GM12878 (cell line): ENCODE data around the gene TMA16. TPM values are rescaled to one million over a fixed set of nuclear protein-coding genes. Genes with fewer than 3 reads are reported as not detected.

Experiments
- ATAC-seq: fragments of 200-7000 bp; cut with Tn5 transposase; 3 replicates; pipeline ENCODE4 v1.9.1; 2020; ENCODE audit warnings: mild to moderate bottlenecking, moderate library complexity
- BruUV-seq: library from RNA; stranded (reverse); fragments of 400-500 nt; replicated peaks from 2 replicates; lab custom pipeline; 2021; lab: Mats Ljungman, UMichigan
- CTCF ChIA-PET: fragments of 300-600 bp; sonication (Branson Sonifier 250); formaldehyde crosslinking; extraction: SDS; loops from one replicate; lab custom pipeline; 2021; ENCODE audit warnings: inconsistent platforms; lab: Yijun Ruan, JAX
- POLR2A ChIA-PET: fragments of 350-600 bp; formaldehyde crosslinking; extraction: SDS; loops from one replicate; lab custom pipeline; 2021; ENCODE audit warnings: inconsistent platforms; lab: Charles Lee
- RAD21 ChIA-PET: fragments of 300-600 bp; sonication (Branson Sonifier 250); formaldehyde crosslinking; loops from one replicate; lab custom pipeline; 2023; ENCODE audit warnings: antibody characterized with exemption; ENCODE audit not compliant: unreplicated experiment; lab: Charles Lee
- SMC1A ChIA-PET: fragments of 300-600 bp; sonication (Branson Sonifier 250); formaldehyde crosslinking; loops from one replicate; lab custom pipeline; 2023; ENCODE audit not compliant: unreplicated experiment, uncharacterized antibody; lab: Charles Lee
- DNase-seq: peaks from one replicate; pipeline ENCODE4 v3.0.0-alpha.2; 2011; ENCODE audit warnings: low read depth, low spot score
- FAIRE-seq: peaks from 3 replicates; lab custom pipeline; 2011; peaks lifted over from hg19 to GRCh38; lab: Jason Lieb, UNC
- H2AFZ ChIP-seq: 2 replicates; pipeline ENCODE4 v1.6.0; 2011; ENCODE audit warnings: low read depth, low read length, control low read depth; ENCODE audit not compliant: control insufficient read depth
- H3K27ac ChIP-seq: 2 replicates; pipeline ENCODE4 v1.5.1; 2011; ENCODE audit warnings: control low read depth; ENCODE audit not compliant: control insufficient read depth, insufficient read depth
- H3K27me3 ChIP-seq, 2 experiments: replicated peaks in 1 of 2; 2 replicates each; pipeline versions ENCODE4 v1.6.0 to v1.6.1; 2011; ENCODE audit warnings: low read length in 1 of 2; ENCODE audit not compliant: control insufficient read depth in 2 of 2, insufficient read depth in 2 of 2
- H3K36me3 ChIP-seq, 2 experiments: 2 replicates each; pipeline ENCODE4 v1.5.1; 2011; ENCODE audit warnings: low read length in 1 of 2; ENCODE audit not compliant: control insufficient read depth in 2 of 2, insufficient read depth in 2 of 2
- H3K4me1 ChIP-seq: 2 replicates; pipeline ENCODE4 v1.6.1; 2011; ENCODE audit warnings: mild to moderate bottlenecking, low read length, moderate library complexity, mixed read lengths; ENCODE audit not compliant: control insufficient read depth, insufficient read depth
- H3K4me2 ChIP-seq: 2 replicates; pipeline ENCODE4 v1.6.0; 2011; ENCODE audit warnings: control low read depth; ENCODE audit not compliant: control insufficient read depth, insufficient read depth
- H3K4me3 ChIP-seq: fragments of 200-600 bp; sonication (generic); 2 replicates; pipeline ENCODE4 v1.5.1; 2016
- H3K79me2 ChIP-seq: 2 replicates; pipeline ENCODE4 v1.6.0; 2011; ENCODE audit warnings: low read length; ENCODE audit not compliant: control insufficient read depth, insufficient read depth
- H3K9ac ChIP-seq: 2 replicates; pipeline ENCODE4 v1.8.0; 2011; ENCODE audit warnings: low read length, control low read depth, mixed read lengths; ENCODE audit not compliant: control insufficient read depth, insufficient read depth
- H3K9me3 ChIP-seq: replicated peaks from 3 replicates; pipeline ENCODE4 v1.5.1; 2011; ENCODE audit warnings: mild to moderate bottlenecking, low read length; ENCODE audit not compliant: control insufficient read depth, insufficient read depth
- H4K20me1 ChIP-seq: 2 replicates; pipeline ENCODE4 v1.6.0; 2011; ENCODE audit not compliant: control insufficient read depth, insufficient read depth
- EZH2 ChIP-seq: IDR thresholded peaks from 2 replicates; pipeline ENCODE4 v1.6.1; 2012; ENCODE audit warnings: low read depth, mild to moderate bottlenecking, control low read depth, inconsistent platforms, low read length, borderline replicate concordance; ENCODE audit not compliant: control insufficient read depth
- JUND ChIP-seq: IDR thresholded peaks from 2 replicates; pipeline ENCODE4 v1.6.1; 2012; ENCODE audit warnings: low read depth, mild to moderate bottlenecking, low read length, improper control_type of control experiment, moderate library complexity
- MEF2B ChIP-seq: fragments of 450-650 bp; IDR thresholded peaks from 2 replicates; pipeline ENCODE4 v1.6.1; 2018; ENCODE audit warnings: mild to moderate bottlenecking, moderate library complexity; ENCODE audit not compliant: partially characterized antibody, poor library complexity, severe bottlenecking
- MTA2 ChIP-seq: fragments of 450-650 bp; IDR thresholded peaks from 2 replicates; pipeline ENCODE4 v1.6.1; 2016; ENCODE audit warnings: low read depth, mild to moderate bottlenecking, moderate library complexity
- MXI1 ChIP-seq: fragments of 150-350 bp; IDR thresholded peaks from 2 replicates; pipeline ENCODE4 v1.6.1; 2011; ENCODE audit warnings: low read depth, mild to moderate bottlenecking, inconsistent platforms, low read length, improper control_type of control experiment
- POLR2A ChIP-seq: IDR thresholded peaks from 2 replicates; pipeline ENCODE4 v1.6.1; 2011; ENCODE audit warnings: low read depth, mild to moderate bottlenecking, low read length
- RB1 ChIP-seq: fragments of 450-650 bp; formaldehyde crosslinking; IDR thresholded peaks from 2 replicates; pipeline ENCODE4 v1.6.1; 2017; ENCODE audit warnings: mild to moderate bottlenecking, borderline replicate concordance
- RBBP5 ChIP-seq: fragments of 200-600 bp; sonication (generic); conservative IDR thresholded peaks from 2 replicates; pipeline ENCODE4 v1.6.1; 2016
- SIN3A ChIP-seq: IDR thresholded peaks from 2 replicates; pipeline ENCODE4 v1.6.1; 2012; ENCODE audit warnings: low read depth, low read length, improper control_type of control experiment
- STAT3 ChIP-seq: IDR thresholded peaks from 2 replicates; pipeline ENCODE4 v1.6.1; 2011; ENCODE audit warnings: low read depth, low read length, improper control_type of control experiment
- TCF7 ChIP-seq: IDR thresholded peaks from 2 replicates; pipeline ENCODE4 v1.6.1; 2014; ENCODE audit warnings: antibody characterized with exemption, borderline replicate concordance
- YY1 ChIP-seq: IDR thresholded peaks from 2 replicates; pipeline ENCODE4 v1.6.1; 2011; ENCODE audit warnings: low read depth, mild to moderate bottlenecking, low read length
- ZNF274 ChIP-seq: IDR thresholded peaks from one replicate; pipeline ENCODE4 v1.8.0; 2011; ENCODE audit not compliant: insufficient read length, insufficient read depth
- WGBS: methylation state at CpG from one replicate; pipeline ENCODE4 v1.1.6; 2016; ENCODE audit warnings: low lambda C conversion rate; ENCODE audit not compliant: insufficient replicate concordance, insufficient coverage; ENCODE audit errors: missing lambda C conversion rate; 5-methylcytosine and 5-hydroxymethylcytosine counted together
- in situ Hi-C: fragments of 300-500 bp; cut with MboI; formaldehyde crosslinking; loops from 9 replicates; pipeline ENCODE4 v1.14.3; 2018; ENCODE audit warnings: mixed read lengths
- intact Hi-C: fragments of 100-400 bp; cut with micrococcal nuclease; formaldehyde crosslinking; loops from one replicate; pipeline ENCODE4 v1.14.2; 2022; ENCODE audit not compliant: unreplicated experiment
- polyA plus RNA-seq, 11 experiments: library from polyadenylated mRNA; depleted of rRNA in 4 of 11; unstranded in 6 of 11; stranded (reverse) in 5 of 11; fragments of >200 nt; fragmentation: Nextera tagmentation in 4 of 11; fragmentation: Illumina TruSeq in 1 of 11; extraction: Ambion mirVana in 4 of 11; extraction: Trizol in 1 of 11; gene quantifications; 1 replicate in 1 of 11; 2 replicates in 10 of 11; pipeline versions ENCODE4 v1.2.1 to v1.2.3, GENCODE V29; 2011 to 2016; ENCODE audit warnings: inconsistent platforms in 2 of 11, missing spikeins in 2 of 11, low read depth in 1 of 11
- total RNA-seq, 4 experiments: library from RNA; depleted of rRNA in 3 of 4; stranded (reverse); fragments of >200 nt in 3 of 4; fragmentation: Illumina TruSeq in 1 of 4; extraction: Trizol in 1 of 4; gene quantifications; 2 replicates each; pipeline versions ENCODE4 v1.2.1 to v1.2.3, GENCODE V29; 2013 to 2021
- TF ChIP-seq, protein P1 (sequence below): fragments of 450-650 bp; IDR thresholded peaks from 2 replicates; pipeline ENCODE4 v1.6.1; 2017; ENCODE audit warnings: mild to moderate bottlenecking, moderate library complexity
- TF ChIP-seq, protein P2 (sequence below): IDR thresholded peaks from 2 replicates; pipeline ENCODE4 v1.6.1; 2011; ENCODE audit warnings: borderline replicate concordance, low read depth, mild to moderate bottlenecking, moderate library complexity, low read length; ENCODE audit not compliant: insufficient read depth, poor library complexity, severe bottlenecking
- TF ChIP-seq, protein P3 (sequence below): IDR thresholded peaks from 2 replicates; pipeline ENCODE4 v1.6.1; 2011; ENCODE audit warnings: low read depth, low read length, improper control_type of control experiment, borderline replicate concordance
- TF ChIP-seq, protein P4 (sequence below): fragments of 450-650 bp; IDR thresholded peaks from 2 replicates; pipeline ENCODE4 v1.6.1; 2017; ENCODE audit warnings: mild to moderate bottlenecking, low read depth, inconsistent platforms; ENCODE audit not compliant: poor library complexity, severe bottlenecking

Gene TMA16
- total and polyA plus RNA-seq, 10 of the 15 experiments (the other 5 are each of a cell fraction or from before 2014, with no cell fraction given), result 37.9 to 91.0 (median 55.8) TPM

DNA sequence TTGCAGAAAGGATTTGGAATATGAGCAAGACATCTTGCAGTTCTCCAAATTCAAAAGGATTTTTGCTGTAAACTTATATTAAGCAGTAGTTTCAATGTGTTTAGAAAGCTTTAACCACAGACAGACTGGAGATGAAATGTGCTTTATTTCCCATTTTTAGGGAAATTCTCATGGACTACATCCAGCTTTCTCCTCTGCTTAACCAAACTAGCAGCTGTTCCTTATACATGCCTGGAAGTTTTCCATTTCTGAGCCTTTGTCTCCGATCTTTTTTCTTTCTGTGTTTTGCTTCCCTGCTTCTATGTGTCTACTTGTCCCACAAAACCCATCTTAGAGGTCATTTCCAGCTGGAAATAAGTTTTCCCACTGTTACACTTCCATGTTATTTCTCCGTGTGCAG lies 41.6 kb downstream of the TMA16 start:
- SMC1A ChIA-PET, result interaction anchor here (1.3 kb wide), 1 partner anchor 50 kb away, joined by 4 read pairs; no protein-coding TSS in a partner anchor
- no peaks in the 10 kb centered on the region; a peak in 1 of 4 replicates for H3K36me3 ChIP-seq
- H3K9me3 ChIP-seq, result no peaks in the 10 kb centered on the region
- POLR2A ChIA-PET, result no interaction called here
- in situ Hi-C loops, result no loop called here
- DNase-seq (no peak), FAIRE-seq (no peak), ATAC-seq (no peak)
- H3K27ac ChIP-seq, result no peak overlapping the region
- no peaks in the 10 kb centered on the region for H4K20me1 ChIP-seq
- no peaks in the 10 kb centered on the region for H3K27me3 ChIP-seq
- H3K4me3 ChIP-seq, result no peak overlapping the region
- no peaks in the 10 kb centered on the region for H3K4me1 ChIP-seq
- no peak overlapping the region for H3K4me2 ChIP-seq
- H2AFZ ChIP-seq, result no peak overlapping the region
- WGBS, result 95% methylated on average over 2 of the region's 2 CpGs
- H3K9ac ChIP-seq, result no peak overlapping the region
- CTCF ChIA-PET, result interaction anchor here (1.2 to 6.2 kb wide), 3 partner anchors 13 to 1039 kb away, joined by 3 to 57 read pairs (median 5); no protein-coding TSS in a partner anchor
- no peaks in the 10 kb centered on the region for H3K79me2 ChIP-seq
- RAD21 ChIA-PET, result no interaction called here
- no TSS peak for BruUV-seq
- intact Hi-C loops, result no loop called here
- TF ChIP-seq, protein P1, sequence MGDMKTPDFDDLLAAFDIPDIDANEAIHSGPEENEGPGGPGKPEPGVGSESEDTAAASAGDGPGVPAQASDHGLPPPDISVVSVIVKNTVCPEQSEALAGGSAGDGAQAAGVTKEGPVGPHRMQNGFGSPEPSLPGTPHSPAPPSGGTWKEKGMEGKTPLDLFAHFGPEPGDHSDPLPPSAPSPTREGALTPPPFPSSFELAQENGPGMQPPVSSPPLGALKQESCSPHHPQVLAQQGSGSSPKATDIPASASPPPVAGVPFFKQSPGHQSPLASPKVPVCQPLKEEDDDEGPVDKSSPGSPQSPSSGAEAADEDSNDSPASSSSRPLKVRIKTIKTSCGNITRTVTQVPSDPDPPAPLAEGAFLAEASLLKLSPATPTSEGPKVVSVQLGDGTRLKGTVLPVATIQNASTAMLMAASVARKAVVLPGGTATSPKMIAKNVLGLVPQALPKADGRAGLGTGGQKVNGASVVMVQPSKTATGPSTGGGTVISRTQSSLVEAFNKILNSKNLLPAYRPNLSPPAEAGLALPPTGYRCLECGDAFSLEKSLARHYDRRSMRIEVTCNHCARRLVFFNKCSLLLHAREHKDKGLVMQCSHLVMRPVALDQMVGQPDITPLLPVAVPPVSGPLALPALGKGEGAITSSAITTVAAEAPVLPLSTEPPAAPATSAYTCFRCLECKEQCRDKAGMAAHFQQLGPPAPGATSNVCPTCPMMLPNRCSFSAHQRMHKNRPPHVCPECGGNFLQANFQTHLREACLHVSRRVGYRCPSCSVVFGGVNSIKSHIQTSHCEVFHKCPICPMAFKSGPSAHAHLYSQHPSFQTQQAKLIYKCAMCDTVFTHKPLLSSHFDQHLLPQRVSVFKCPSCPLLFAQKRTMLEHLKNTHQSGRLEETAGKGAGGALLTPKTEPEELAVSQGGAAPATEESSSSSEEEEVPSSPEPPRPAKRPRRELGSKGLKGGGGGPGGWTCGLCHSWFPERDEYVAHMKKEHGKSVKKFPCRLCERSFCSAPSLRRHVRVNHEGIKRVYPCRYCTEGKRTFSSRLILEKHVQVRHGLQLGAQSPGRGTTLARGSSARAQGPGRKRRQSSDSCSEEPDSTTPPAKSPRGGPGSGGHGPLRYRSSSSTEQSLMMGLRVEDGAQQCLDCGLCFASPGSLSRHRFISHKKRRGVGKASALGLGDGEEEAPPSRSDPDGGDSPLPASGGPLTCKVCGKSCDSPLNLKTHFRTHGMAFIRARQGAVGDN, result no peak
- TF ChIP-seq JUND (no peak), TCF7 (no peak), SIN3A (no peak), MEF2B (no peak), RBBP5 (no peak), POLR2A (no peak), ZNF274 (no peak), YY1 (no peak), STAT3 (no peak), MTA2 (no peak), RB1 (no peak), MXI1 (no peak), EZH2 (no peak)
- TF ChIP-seq, protein P2, sequence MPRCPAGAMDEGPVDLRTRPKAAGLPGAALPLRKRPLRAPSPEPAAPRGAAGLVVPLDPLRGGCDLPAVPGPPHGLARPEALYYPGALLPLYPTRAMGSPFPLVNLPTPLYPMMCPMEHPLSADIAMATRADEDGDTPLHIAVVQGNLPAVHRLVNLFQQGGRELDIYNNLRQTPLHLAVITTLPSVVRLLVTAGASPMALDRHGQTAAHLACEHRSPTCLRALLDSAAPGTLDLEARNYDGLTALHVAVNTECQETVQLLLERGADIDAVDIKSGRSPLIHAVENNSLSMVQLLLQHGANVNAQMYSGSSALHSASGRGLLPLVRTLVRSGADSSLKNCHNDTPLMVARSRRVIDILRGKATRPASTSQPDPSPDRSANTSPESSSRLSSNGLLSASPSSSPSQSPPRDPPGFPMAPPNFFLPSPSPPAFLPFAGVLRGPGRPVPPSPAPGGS, result no peak
- TF ChIP-seq, protein P3, sequence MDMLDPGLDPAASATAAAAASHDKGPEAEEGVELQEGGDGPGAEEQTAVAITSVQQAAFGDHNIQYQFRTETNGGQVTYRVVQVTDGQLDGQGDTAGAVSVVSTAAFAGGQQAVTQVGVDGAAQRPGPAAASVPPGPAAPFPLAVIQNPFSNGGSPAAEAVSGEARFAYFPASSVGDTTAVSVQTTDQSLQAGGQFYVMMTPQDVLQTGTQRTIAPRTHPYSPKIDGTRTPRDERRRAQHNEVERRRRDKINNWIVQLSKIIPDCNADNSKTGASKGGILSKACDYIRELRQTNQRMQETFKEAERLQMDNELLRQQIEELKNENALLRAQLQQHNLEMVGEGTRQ, result no peak
- TF ChIP-seq, protein P4, sequence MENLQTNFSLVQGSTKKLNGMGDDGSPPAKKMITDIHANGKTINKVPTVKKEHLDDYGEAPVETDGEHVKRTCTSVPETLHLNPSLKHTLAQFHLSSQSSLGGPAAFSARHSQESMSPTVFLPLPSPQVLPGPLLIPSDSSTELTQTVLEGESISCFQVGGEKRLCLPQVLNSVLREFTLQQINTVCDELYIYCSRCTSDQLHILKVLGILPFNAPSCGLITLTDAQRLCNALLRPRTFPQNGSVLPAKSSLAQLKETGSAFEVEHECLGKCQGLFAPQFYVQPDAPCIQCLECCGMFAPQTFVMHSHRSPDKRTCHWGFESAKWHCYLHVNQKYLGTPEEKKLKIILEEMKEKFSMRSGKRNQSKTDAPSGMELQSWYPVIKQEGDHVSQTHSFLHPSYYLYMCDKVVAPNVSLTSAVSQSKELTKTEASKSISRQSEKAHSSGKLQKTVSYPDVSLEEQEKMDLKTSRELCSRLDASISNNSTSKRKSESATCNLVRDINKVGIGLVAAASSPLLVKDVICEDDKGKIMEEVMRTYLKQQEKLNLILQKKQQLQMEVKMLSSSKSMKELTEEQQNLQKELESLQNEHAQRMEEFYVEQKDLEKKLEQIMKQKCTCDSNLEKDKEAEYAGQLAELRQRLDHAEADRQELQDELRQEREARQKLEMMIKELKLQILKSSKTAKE, result no peak
